Stimulated activated CD4-positive, alpha-beta T cell treated with anti-CD3 and anti-CD28 coated beads, Interleukin-1b, Interleukin-23, amount 100 ng/mL, for 48 hours (primary cell): Measurements from ENCODE around the gene PROB1.
"Not testable (repeated sequence)": the region's sequence is repeated elsewhere in the genome, so short reads cannot be mapped to it uniquely, and the experiment has no call there.

ENCODE experiments used
- DNase-seq: peaks from one replicate; pipeline ENCODE4 v3.0.0-alpha.2; 2020

The PROB1 gene

GRCh38 chr5:139394654-139395566, at the start of gene PROB1:
PROB1 (minus strand) TSS chr5:139395104; CDS start chr5:139395081, 23 bp downstream.
- DNase-seq, result no peak

DNA sequence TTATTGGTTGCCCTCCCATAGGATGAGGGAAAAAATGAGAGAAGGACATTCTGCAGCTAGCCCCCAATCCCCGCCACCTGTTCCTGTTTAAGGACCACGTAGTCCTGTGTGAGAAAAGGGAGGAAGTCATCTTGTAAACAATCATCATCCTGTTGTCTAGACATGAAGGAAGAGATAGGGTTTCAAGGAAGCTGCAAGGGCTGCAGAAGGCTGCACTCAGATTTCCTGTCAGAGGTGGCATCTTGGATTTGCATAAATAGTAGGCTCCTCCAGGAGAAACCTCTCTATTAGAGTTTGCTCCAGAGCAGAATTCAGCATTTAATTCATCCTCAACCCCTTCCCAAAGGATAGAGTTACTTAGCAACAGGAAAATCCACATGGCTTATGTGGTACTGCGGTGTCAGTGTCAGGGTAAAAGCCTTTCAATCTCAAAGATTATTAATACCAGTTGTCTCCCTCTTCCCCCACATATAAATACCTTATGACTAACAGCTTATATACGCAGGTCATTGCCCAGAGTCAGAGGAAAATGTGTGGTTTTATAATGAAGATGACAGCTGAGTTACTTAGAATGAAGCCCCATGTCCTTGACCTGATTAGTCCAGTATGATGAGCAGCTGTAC, 49.0 kb upstream of the PROB1 start:
- no peak for DNase-seq

- not testable (repeated sequence) for DNase-seq
Measured at GRCh38 chr5:139440416-139440815, 45.5 kb upstream of the PROB1 start.

DNA sequence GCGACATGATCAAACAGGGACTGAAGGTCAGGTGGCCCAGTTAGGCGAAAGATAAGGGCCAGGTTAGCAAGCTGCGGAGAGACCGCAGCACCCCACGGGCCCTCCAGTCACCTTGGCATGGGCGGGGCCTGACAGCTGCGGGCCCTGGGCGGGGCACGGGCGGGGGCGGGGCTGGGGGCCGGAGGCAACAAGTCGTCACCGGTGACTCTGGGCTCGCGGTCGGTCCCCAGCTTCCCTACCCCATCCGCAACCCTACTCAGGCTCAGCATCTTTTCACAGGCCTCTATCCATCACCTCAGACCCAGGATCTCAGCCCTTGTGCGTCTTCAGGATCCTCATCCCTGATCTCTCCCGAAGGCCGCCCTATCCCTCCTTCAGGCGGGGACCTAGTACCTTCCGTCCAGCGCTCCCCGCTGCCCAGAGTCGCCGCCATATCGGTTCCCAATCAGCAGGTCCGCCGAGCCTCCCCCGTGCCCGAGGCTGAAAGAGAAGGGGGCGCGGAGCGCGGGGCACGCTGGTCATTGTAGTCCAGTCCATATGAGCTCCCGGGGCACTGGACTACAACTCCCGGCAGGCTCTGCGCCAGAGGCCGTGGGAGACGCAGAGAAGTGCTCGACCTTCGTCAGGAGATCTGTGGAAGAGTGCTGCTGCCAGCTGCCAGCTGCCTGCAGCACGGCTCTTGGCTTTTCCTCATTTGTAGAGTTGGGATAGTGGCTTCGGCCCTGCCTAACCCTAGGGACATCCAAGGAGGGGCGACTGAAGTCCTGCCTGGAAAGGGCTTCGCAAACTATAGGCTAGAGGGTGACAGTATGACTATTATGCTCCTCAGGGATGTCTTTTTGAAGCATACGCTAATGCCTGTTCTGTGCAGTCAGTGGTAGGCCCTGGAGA, 44.4 kb upstream of the PROB1 start, which contains the start of gene DNAJC18:
DNAJC18 (minus strand) TSS at position 513 of the 891 bp plus-strand sequence; CDS start at position 433, 80 bp downstream.
- peak; percentile 93 for DNase-seq

DNA sequence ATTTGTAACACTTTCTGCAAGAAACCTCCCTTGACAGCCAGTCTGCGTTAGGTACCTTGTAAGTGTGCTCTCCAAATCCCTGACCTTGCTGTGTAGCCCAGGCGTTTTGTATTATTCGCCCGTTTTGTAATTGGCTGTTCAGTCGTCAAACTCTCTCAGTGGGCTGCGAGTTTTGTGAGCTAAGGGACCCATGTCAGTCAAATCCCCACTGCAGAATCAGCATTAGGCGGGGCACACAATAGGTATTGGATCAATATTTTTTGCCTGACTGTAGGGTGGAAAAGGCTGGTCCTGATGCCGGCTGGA, 43.8 kb upstream of the PROB1 start:
- no peak for DNase-seq

DNA sequence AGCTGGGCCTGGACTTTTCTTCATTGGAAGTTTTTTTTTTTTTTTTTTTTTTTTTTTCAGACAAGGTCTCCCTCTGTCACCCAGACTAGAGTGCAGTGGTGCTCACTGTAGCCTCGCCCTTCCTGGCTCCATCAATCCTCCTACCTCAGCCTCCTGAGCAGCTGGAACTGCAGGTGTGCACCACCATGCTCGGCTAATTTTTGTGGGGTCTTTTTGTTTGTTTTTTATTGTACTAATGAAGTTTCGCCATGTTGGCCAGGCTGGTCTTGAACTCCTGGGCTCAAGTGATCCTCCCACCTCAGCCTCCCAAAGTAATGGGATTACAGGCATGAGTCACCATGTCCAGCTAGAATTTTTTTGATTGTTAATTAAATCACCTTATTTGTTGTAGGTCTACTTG, 40.8 kb upstream of the PROB1 start:
- DNase-seq, result no peak

DNA sequence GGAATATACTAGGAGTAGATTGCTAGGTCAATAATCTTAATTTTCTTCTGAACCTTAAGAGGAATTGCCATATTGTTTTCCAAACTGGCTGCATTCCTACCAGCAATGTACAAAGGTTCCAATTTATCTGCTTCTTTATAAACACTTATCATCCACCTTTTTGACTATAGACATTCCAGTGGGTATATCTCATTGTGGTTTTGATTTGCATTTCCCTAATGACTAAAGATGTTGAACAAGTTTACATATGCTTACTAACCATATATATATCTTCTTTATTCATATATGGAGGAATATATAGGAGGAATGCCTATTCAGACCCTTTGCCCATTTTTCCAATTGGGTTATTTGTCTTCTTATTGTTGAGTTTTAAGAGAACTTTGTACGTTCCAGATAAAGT, 36.8 kb upstream of the PROB1 start:
- no peak for DNase-seq

- DNase-seq, result no peak
Measured at GRCh38 chr5:139430015-139430414, 35.1 kb upstream of the PROB1 start.

- no peak for DNase-seq
Measured at GRCh38 chr5:139426203-139426885, 31.4 kb upstream of the PROB1 start.

GRCh38 chr5:139425497-139425896, 30.6 kb upstream of the PROB1 start:
- no peak for DNase-seq

DNA sequence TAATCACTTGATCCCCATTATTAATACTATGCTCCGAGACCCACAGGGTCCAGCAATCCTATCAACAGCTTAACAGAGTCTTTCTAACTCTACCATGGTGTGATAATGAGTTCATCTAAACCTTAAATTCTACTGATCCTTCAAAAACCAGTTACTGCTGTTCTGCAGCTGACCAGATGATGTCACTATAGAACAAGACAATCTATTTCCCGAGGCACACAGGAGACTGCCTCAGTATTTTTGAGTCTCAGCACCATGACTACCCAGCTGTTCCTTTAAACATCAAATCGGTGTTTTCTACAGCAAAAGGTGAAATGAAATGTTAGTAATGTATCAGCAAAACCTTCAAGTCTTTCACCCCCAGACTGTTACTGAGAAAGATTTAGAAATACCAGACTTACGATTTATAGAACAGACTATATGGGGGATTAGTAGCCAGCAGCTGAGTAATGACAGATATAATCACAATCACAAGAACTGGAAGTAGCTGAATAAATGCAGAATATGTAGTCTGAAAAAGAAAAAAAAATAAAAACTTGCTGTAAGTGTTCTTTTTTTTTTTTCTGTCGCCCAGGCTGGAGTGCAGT, 27.5 kb upstream of the PROB1 start:
- DNase-seq, result no peak

- no peak for DNase-seq
Measured at GRCh38 chr5:139419226-139420192, 24.6 kb upstream of the PROB1 start.

DNA sequence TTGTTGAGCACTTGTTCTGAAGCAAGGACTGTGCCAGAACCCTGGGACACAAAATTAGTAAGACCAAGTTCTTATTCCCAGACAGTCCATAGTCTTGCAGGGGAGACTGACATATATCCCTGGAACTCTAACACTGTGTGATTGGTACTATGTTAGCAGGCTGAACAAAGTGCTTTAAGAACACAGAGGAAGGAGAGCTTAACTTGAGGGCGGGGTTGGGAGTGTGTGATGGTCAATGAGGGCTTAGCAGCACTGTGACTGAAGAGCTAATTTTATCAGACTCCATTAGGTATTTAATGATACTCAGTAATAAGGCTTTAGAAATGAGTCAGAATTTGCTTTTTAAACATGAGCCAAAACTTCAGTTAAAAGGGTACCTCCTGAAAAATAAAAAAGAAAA, 23.9 kb upstream of the PROB1 start:
- no peak for DNase-seq

DNA sequence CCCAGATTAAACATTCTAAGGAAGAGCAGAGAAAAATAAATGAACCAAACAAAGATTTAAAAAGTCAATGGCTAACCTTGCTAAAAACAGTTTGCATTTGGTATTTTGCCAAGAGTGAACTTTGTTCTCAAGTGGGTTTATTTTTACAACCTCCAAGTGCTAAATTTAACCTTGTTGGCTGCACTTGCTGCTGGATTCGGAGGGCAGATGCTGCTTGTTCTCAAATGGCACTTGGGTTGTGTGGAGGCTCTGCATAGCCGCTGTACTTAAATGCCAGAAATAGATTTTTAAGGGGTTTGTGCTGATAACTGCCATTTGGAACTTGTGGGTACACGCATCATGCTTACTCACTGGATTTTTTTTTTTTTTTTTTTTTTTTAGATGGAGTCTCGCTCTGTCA, 22.3 kb upstream of the PROB1 start:
- no peak for DNase-seq

DNA sequence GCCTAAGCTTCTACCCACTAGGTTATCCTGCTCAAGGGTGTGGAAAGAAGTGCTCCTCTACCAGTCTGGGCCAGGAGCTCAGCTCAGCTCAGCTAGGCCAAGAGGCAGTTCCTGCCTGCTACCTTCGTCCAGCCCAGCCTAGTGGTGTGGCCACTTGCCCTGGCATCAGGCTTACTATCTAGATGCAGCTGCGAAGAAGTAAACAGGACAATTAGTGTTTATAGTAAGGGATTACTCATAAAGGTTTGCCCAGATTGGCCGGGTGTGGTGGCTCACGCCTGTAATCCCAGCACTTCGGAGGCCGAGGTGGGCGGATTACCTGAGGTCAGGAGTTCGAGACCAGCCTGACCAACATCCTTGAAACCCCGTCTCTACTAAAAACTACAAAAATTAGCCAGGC, 21.7 kb upstream of the PROB1 start:
- DNase-seq, result no peak

DNA sequence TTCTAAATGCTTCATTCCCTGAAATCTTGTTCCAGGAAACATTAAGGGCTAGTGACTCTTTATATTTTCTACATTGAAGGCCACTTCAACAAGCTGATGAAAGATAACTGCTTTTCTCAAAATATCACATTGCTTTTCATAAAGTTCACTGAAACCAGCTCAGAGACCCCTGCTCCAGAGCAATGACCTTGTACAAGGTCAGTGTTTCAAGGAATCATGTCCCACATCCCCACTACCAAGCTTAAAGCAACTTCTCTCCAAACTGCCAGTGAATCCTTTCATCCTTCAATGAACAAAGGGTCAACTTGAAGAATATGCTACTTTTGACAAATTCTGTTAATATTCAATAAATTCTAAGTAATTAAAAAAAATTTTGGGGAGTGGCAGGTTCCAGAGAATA, 21.0 kb upstream of the PROB1 start:
- no peak for DNase-seq

- DNase-seq, result peak; percentile 66
Measured at GRCh38 chr5:139415221-139415861, 20.4 kb upstream of the PROB1 start.

GRCh38 chr5:139414581-139415130, 19.8 kb upstream of the PROB1 start:
- DNase-seq, result no peak

- no peak for DNase-seq
Measured at GRCh38 chr5:139413963-139414362, 19.1 kb upstream of the PROB1 start.

DNA sequence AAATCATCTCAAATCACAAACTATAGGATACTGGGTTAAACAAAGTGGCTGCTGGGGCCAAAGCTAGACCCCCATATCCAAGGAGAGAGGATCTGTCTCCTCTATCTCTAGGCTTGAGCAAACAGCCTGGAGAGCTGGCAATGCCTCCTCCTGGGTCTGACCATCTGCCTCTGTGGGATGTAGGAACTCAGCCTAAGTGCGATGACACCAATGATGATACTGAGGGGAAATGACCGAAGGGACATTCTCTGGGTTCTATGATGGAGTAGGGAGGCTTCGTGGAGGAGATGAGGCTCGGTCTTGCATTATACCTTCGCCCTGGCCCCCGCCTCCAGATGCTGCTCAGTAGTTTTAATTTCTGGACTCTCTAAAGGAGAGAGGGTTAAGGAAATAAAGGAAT, 18.2 kb upstream of the PROB1 start:
- no peak for DNase-seq
